ENCODE measurements around the gene GBE1.

The GBE1 gene

GRCh38 chr3:81699536-81700320 is 61.7 kb downstream of the GBE1 start:
- no peak for DNase-seq (ENCODE audit: low read depth, low spot score)

DNA sequence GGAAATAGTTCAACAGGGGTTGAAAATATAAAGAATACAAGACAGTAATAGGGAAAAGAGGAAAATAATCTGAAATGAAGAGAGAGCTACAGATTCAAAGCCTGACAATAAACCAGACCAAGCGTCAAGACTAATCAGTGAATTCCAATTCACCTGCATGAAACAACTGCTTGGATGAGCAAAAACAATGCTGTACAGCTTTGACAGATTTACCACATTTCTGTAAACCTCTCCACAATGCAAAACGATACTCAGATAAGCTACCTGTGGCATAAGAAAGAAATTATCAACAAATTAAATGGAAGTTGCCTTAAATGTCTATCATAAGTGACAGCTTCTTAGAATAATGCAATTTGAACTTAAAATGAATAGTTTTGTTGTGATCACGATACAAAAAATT is 65.4 kb downstream of the GBE1 start:
- DNase-seq (ENCODE audit: low read depth, low spot score): no peak

DNA sequence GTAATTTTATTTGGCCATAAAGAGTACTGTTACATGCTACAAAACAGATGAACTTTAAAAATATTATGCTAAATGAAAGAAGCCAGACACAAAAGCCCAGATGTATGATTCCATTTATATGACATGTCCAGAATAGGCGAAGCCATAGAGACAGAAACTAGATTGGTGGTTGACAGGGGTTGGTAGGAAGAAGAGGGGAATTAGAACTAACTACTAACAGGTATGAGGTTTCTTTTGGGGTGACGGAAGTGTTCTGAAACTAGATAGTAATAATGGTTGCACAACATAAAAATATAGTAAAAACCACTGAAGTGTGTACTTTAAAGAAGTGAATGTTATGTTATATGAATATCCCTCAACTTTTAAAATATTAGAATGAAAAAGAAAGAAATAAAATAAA is 66.1 kb downstream of the GBE1 start:
- no peak for DNase-seq (ENCODE audit: low read depth, low spot score)

- DNase-seq (ENCODE audit: low read depth, low spot score): no peak
Observed at GRCh38 chr3:81694662-81695061, 66.8 kb downstream of the GBE1 start.

GRCh38 chr3:81692766-81693165 is 68.7 kb downstream of the GBE1 start:
- no peak for DNase-seq (ENCODE audit: low read depth, low spot score)

DNA sequence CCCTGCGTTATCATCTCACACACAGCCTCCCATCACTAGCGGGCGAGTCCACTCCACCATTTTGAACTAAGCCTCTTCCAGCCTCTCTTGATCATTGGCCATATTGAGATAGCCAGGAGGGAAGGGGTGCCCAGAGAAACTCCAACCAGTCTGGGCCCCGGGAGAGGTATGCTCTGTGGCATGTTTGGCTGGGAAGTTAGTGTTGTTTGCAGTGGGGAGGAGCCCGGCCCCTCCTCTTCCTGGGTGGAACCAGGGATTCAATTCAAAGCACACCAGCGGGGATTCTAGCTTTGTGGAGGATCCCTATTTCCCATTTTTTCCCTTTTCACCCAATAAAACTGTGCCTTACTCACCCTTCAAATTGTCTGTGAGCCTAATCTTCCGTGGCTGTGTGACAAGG is 71.8 kb downstream of the GBE1 start:
- DNase-seq (ENCODE audit: low read depth, low spot score): no peak

DNA sequence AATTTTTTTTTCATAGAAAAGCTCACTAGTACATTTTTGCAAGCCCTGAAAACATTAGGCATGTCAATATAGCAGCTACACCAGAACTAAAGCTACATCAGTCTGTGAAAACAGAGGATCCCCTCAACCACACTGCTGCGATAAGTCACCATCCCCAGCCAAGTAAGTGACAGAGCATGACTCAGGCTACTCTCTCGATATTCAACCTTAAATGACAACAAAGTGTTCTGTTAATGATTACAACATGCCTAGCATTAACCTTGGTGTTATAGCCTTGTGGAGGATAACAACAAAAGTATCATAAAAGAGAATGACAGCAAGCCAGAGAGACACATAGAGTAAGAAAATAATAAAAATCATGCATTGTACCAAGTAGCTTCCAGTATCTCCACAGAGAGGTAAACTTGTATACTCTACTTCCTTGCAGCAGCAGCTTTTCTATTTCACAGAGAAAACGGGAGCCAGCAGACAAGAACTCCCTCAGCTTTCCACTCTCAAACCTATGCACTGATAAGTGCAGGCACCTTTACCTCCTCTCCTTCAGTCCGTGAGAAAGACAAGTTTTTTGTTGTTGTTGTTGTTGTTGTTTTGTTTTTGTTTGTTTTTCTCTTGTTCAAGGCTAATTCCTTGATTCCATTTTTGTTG is 76.6 kb downstream of the GBE1 start:
- DNase-seq (ENCODE audit: low read depth, low spot score): peak; percentile 47

- DNase-seq (ENCODE audit: low read depth, low spot score): no peak
Observed at GRCh38 chr3:81676706-81677456, 84.6 kb downstream of the GBE1 start.

DNA sequence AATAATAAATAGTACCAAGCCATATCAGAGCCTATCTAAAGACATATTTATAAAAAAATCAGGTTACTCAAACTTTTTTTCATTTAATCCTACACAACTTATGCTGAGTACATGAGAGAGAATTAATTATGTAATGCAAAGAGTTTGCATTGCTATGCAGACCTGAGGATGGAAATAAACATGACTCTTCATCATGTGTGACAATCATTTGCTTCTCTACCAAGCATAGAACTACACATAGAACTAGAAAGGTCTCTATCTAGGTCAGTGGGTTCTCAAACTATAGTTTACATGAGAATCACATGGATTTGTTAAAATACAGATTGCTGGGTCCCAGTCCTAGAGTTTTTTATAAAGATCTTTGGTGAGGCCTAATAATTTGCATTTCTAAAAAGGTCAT is 86.8 kb downstream of the GBE1 start:
- no peak for DNase-seq (ENCODE audit: low read depth, low spot score)

GRCh38 chr3:81668283-81668682 is 93.2 kb downstream of the GBE1 start:
- DNase-seq (ENCODE audit: low read depth, low spot score): no peak

DNA sequence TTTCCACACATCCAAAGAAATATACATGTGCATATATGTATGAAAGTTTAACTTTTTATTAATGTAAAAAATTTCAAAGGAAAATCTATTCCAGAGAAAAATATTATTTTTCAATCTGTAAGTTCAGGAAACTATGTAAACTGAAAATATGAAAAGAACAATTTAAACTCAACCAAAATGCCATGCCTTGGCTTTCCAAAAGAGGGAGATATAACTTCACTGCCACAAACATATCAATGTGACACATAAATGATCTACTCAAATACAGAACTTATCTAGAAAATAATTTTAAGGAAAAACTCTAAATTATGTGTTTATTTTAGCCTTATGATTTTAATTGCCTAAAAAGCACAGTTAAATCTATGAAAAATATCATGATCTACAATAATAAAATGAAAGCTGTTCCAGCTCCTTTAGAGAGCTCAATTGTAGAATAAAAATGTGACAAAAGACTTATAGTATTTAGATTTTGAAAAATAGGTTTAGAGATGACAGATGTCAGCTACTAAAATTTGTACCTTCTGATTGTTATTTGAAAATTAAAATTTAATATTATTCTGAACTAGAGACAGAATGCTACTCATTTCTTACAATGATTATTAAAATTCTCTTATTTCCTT is 94.8 kb downstream of the GBE1 start:
- DNase-seq (ENCODE audit: low read depth, low spot score): peak; percentile 37

GRCh38 chr3:81663114-81663513 is 98.3 kb downstream of the GBE1 start:
- no peak for DNase-seq (ENCODE audit: low read depth, low spot score)

GRCh38 chr3:81660036-81660435 is 101.4 kb downstream of the GBE1 start:
- no peak for DNase-seq (ENCODE audit: low read depth, low spot score)

DNA sequence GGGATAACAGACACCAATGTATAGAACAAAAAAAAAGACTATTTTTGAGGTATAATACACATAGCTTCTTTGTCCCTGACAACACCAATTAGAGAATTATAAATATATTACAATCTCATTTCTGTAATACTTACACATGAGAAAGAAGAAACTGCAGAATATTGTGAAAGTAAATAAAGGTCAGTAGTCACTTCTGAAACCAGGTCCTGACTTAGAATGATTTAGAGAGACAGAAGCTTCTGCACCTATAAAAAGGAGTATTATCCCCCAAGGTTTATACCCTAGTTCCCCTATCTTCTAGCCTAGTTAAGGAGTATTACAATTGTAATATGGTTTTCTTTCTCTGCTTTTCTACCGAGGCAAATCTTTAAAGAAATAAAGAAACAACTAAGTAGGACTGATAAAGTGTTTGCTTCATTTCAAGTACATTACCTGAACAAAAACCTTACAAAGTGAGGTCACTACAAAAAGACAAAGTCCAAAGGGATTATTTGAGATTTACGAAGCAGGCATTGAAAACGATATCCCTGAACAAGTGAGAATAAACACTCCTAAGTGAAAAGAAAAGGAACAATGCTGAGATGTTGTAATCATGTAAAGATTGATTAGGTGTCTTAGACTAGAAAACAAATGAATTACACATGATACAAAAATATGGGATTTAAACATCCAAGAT is 103.0 kb downstream of the GBE1 start:
- no peak for DNase-seq (ENCODE audit: low read depth, low spot score)

- no peak for DNase-seq (ENCODE audit: low read depth, low spot score)
Observed at GRCh38 chr3:81651139-81651538, 110.3 kb downstream of the GBE1 start.

- DNase-seq (ENCODE audit: low read depth, low spot score): no peak
Observed at GRCh38 chr3:81650187-81650586, 111.3 kb downstream of the GBE1 start.

DNA sequence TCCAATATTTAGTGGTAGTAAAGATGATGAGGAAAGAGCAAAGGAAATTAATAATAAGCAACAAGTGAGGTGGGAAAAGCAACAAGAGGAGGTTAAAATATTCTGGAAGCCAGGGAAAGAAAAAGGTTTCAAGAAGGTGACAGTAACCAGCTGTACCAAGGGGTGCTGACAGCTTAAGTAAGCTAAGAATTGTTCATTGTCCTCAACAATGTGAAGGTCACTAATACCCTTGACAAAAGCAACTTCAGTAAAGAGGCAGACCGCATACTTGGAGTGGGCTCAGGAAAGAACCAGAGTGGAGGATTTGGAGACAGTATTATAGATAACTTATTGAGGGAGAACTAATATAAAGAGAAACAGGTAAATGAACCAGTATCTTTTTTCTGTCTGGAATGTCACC is 116.2 kb downstream of the GBE1 start:
- DNase-seq (ENCODE audit: low read depth, low spot score): no peak

- peak; percentile 55 for DNase-seq (ENCODE audit: low read depth, low spot score)
Observed at GRCh38 chr3:81643721-81644120, 117.7 kb downstream of the GBE1 start.

GRCh38 chr3:81638480-81638879 is 123.0 kb downstream of the GBE1 start:
- no peak for DNase-seq (ENCODE audit: low read depth, low spot score)

DNA sequence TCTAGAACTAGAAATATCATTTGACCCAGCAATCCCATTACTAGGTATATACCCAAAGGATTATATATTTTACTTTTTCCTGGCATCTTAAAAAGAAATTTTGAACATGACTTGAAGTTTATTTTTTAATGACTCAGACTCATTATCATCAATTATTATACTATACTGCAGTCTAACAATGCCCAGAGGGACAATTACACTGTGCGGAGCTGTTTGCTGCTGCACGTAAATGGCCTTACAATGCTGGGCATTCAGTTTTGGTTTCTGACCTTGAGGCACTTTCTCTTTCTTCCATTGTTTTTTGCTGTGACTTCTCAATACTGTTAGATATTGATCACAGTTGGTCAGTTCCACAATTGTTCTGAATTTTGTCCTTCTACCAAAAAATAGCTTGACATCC is 128.8 kb downstream of the GBE1 start:
- DNase-seq (ENCODE audit: low read depth, low spot score): no peak

DNA sequence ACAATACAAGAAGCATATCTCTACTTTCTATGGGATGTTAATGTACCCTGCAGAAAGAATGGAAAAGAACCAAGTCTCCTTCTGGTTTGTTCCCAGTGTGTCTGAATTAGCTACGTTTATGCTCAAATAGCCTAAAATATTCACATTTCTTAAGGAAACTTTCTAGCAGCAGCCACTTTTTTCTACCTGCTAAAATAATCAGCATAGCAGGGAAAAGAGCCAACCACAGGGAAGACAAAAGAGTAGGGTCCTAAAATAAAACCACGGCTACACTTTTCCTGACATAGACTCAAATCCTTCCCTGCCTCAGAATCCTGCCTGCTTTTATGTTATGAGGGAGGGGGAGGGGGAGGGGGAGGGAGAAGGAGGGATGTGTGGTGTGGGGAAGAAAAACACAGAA is 136.7 kb downstream of the GBE1 start:
- peak; percentile 10 for DNase-seq (ENCODE audit: low read depth, low spot score)

DNA sequence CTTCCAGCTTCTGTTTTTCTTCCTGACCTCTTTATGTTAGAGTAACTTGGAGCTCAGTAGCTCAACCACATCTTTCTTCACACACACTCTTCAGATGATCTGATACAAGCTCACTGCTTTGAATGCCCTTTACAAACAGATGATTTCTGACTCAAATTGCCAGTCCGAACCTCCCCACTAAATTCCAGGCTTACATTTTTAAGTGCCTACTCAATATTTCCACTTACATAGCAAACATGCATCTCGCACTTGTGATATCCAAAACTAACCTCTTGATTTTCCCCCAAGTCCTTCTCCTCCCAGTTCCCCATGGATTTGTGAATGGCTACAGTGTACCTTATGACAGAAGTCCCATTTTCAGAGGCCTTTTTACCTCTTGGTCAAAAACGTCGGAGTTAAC is 139.1 kb downstream of the GBE1 start:
- peak; percentile 28 for DNase-seq (ENCODE audit: low read depth, low spot score)

Data from astrocyte of the hippocampus (primary cell).